Activated CD8-positive, alpha-beta memory T cell treated with anti-CD3 and anti-CD28 coated beads, Interleukin-2, amount 10 ng/mL, durations not matched to agents 7 days and 5 days (primary cell): Measurements from ENCODE around the gene GRIA1. TPM values are rescaled to one million over a fixed set of nuclear protein-coding genes. Genes with fewer than 3 reads are reported as not detected.

Experiments used
- ATAC-seq: fragments of 150-1000 bp; cut with Tn5 transposase; one replicate; pipeline ENCODE4 v1.10.0; 2021; ENCODE audit warnings: moderate library complexity
- CTCF ChIA-PET: fragments of 350-600 bp; sonication (Branson Sonifier 250); formaldehyde crosslinking; loops from one replicate; lab custom pipeline; 2021; ENCODE audit warnings: antibody characterized with exemption; lab: Charles Lee
- DNase-seq: peaks from one replicate; pipeline ENCODE4 v3.0.0-alpha.2; 2020
- H3K27ac Mint-ChIP-seq: one replicate; pipeline ENCODE4 v1.8.0; 2021; ENCODE audit warnings: mild to moderate bottlenecking, mixed read lengths
- H3K27me3 Mint-ChIP-seq: one replicate; pipeline ENCODE4 v1.8.0; 2021; ENCODE audit warnings: mixed read lengths
- H3K36me3 Mint-ChIP-seq: one replicate; pipeline ENCODE4 v1.8.0; 2021; ENCODE audit warnings: mild to moderate bottlenecking, mixed read lengths
- H3K4me1 Mint-ChIP-seq: one replicate; pipeline ENCODE4 v1.8.0; 2021; ENCODE audit warnings: mixed read lengths
- H3K4me3 Mint-ChIP-seq: one replicate; pipeline ENCODE4 v1.8.0; 2021; ENCODE audit warnings: mild to moderate bottlenecking, moderate library complexity, mixed read lengths
- H3K9me3 Mint-ChIP-seq: one replicate; pipeline ENCODE4 v1.8.0; 2022; ENCODE audit warnings: low read depth, mixed read lengths
- total RNA-seq, 2 experiments: library from RNA; stranded (reverse); gene quantifications; one replicate each; pipeline ENCODE4 v1.2.3, GENCODE V29; 2021

Gene GRIA1
- total RNA-seq, 2 experiments from 2014 or later, result not detected

GRCh38 chr5:153640293-153640692 is 149.8 kb downstream of the GRIA1 start:
- Mint-ChIP-seq H3K4me3 (no peak overlapping the region), H3K9me3 (no peaks in the 10 kb centered on the region), H3K27me3 (no peaks in the 10 kb centered on the region), H3K36me3 (no peaks in the 10 kb centered on the region), H3K4me1 (no peaks in the 10 kb centered on the region), H3K27ac (no peak overlapping the region)
- CTCF ChIA-PET, result no interaction called here
- no peak for DNase-seq
- ATAC-seq, result no peak

GRCh38 chr5:153641183-153641688 is 150.8 kb downstream of the GRIA1 start:
- no peaks in the 10 kb centered on the region for H3K36me3 Mint-ChIP-seq
- ATAC-seq, result no peak
- no peak overlapping the region for H3K27ac Mint-ChIP-seq
- no peak overlapping the region for H3K4me3 Mint-ChIP-seq
- DNase-seq, result no peak
- no peaks in the 10 kb centered on the region for H3K27me3 Mint-ChIP-seq
- CTCF ChIA-PET, result no interaction called here
- H3K4me1 Mint-ChIP-seq, result no peaks in the 10 kb centered on the region
- no peaks in the 10 kb centered on the region for H3K9me3 Mint-ChIP-seq

GRCh38 chr5:153654504-153655200 is 164.2 kb downstream of the GRIA1 start:
- Mint-ChIP-seq H3K27me3 (peaks cover 3% of the 10 kb centered on the region), H3K27ac (no peak overlapping the region), H3K9me3 (no peaks in the 10 kb centered on the region), H3K36me3 (no peaks in the 10 kb centered on the region), H3K4me1 (no peaks in the 10 kb centered on the region), H3K4me3 (no peak overlapping the region)
- DNase-seq (no peak), ATAC-seq (no peak)
- CTCF ChIA-PET, result no interaction called here

GRCh38 chr5:153655201-153655510 is 164.7 kb downstream of the GRIA1 start:
- no peaks in the 10 kb centered on the region for H3K4me1 Mint-ChIP-seq
- no peak for ATAC-seq
- H3K4me3 Mint-ChIP-seq, result no peak overlapping the region
- CTCF ChIA-PET, result no interaction called here
- H3K36me3 Mint-ChIP-seq, result no peaks in the 10 kb centered on the region
- DNase-seq, result no peak
- H3K27ac Mint-ChIP-seq, result no peak overlapping the region
- H3K9me3 Mint-ChIP-seq, result no peaks in the 10 kb centered on the region
- peaks cover 3% of the 10 kb centered on the region for H3K27me3 Mint-ChIP-seq

- DNase-seq, result no peak
- ATAC-seq, result no peak
- H3K4me1 Mint-ChIP-seq, result no peaks in the 10 kb centered on the region
- H3K4me3 Mint-ChIP-seq, result no peak overlapping the region
- no peaks in the 10 kb centered on the region for H3K36me3 Mint-ChIP-seq
- no peak overlapping the region for H3K27ac Mint-ChIP-seq
- no peaks in the 10 kb centered on the region for H3K9me3 Mint-ChIP-seq
- CTCF ChIA-PET, result no interaction called here
- H3K27me3 Mint-ChIP-seq, result peaks cover 3% of the 10 kb centered on the region
Measured at GRCh38 chr5:153658149-153658548, 167.7 kb downstream of the GRIA1 start.

GRCh38 chr5:153658606-153659005 is 168.1 kb downstream of the GRIA1 start:
- Mint-ChIP-seq H3K36me3 (no peaks in the 10 kb centered on the region), H3K4me1 (no peaks in the 10 kb centered on the region), H3K4me3 (no peak overlapping the region), H3K9me3 (no peaks in the 10 kb centered on the region), H3K27ac (no peak overlapping the region), H3K27me3 (peaks cover 3% of the 10 kb centered on the region)
- DNase-seq (no peak), ATAC-seq (no peak)
- CTCF ChIA-PET, result no interaction called here

- H3K27ac Mint-ChIP-seq, result no peak overlapping the region
- DNase-seq, result no peak
- no peaks in the 10 kb centered on the region for H3K36me3 Mint-ChIP-seq
- ATAC-seq, result no peak
- no peak overlapping the region for H3K4me3 Mint-ChIP-seq
- H3K27me3 Mint-ChIP-seq, result peaks cover 3% of the 10 kb centered on the region
- no peaks in the 10 kb centered on the region for H3K9me3 Mint-ChIP-seq
- CTCF ChIA-PET, result no interaction called here
- H3K4me1 Mint-ChIP-seq, result no peaks in the 10 kb centered on the region
Measured at GRCh38 chr5:153659039-153659736, 168.7 kb downstream of the GRIA1 start.

- CTCF ChIA-PET, result no interaction called here
- H3K27ac Mint-ChIP-seq, result no peak overlapping the region
- DNase-seq, result no peak
- H3K9me3 Mint-ChIP-seq, result no peaks in the 10 kb centered on the region
- no peaks in the 10 kb centered on the region for H3K36me3 Mint-ChIP-seq
- ATAC-seq, result no peak
- H3K4me1 Mint-ChIP-seq, result no peaks in the 10 kb centered on the region
- no peak overlapping the region for H3K4me3 Mint-ChIP-seq
- H3K27me3 Mint-ChIP-seq, result peaks cover 3% of the 10 kb centered on the region
Measured at GRCh38 chr5:153660919-153661318, 170.4 kb downstream of the GRIA1 start.

- H3K36me3 Mint-ChIP-seq, result no peaks in the 10 kb centered on the region
- CTCF ChIA-PET, result no interaction called here
- no peaks in the 10 kb centered on the region for H3K4me1 Mint-ChIP-seq
- no peak for DNase-seq
- H3K9me3 Mint-ChIP-seq, result no peaks in the 10 kb centered on the region
- no peak overlapping the region for H3K27ac Mint-ChIP-seq
- no peak overlapping the region for H3K4me3 Mint-ChIP-seq
- ATAC-seq, result no peak
- peaks cover 3% of the 10 kb centered on the region for H3K27me3 Mint-ChIP-seq
Measured at GRCh38 chr5:153661897-153662296, 171.4 kb downstream of the GRIA1 start.

- Mint-ChIP-seq H3K9me3 (no peaks in the 10 kb centered on the region), H3K4me3 (no peak overlapping the region), H3K27ac (no peak overlapping the region), H3K4me1 (no peaks in the 10 kb centered on the region), H3K27me3 (no peaks in the 10 kb centered on the region), H3K36me3 (no peaks in the 10 kb centered on the region)
- no peak for ATAC-seq
- CTCF ChIA-PET, result no interaction called here
- DNase-seq, result no peak
Measured at GRCh38 chr5:153670101-153670500, 179.6 kb downstream of the GRIA1 start.

GRCh38 chr5:153671653-153672346 is 181.3 kb downstream of the GRIA1 start:
- H3K27me3 Mint-ChIP-seq, result no peaks in the 10 kb centered on the region
- DNase-seq, result no peak

GRCh38 chr5:153672347-153673090 is 182.0 kb downstream of the GRIA1 start:
- CTCF ChIA-PET, result interaction anchor here (0.7 kb wide), 1 partner anchor 195 kb away, joined by 3 read pairs; no protein-coding TSS in a partner anchor
- H3K27ac Mint-ChIP-seq, result no peak overlapping the region
- no peak for DNase-seq
- no peak for ATAC-seq
- no peaks in the 10 kb centered on the region for H3K27me3 Mint-ChIP-seq
- H3K36me3 Mint-ChIP-seq, result no peaks in the 10 kb centered on the region
- no peaks in the 10 kb centered on the region for H3K4me1 Mint-ChIP-seq
- H3K4me3 Mint-ChIP-seq, result no peak overlapping the region
- no peaks in the 10 kb centered on the region for H3K9me3 Mint-ChIP-seq

More at GRCh38 chr5:153671653-153672346, 181.3 kb downstream of the GRIA1 start:
- Mint-ChIP-seq H3K9me3 (no peaks in the 10 kb centered on the region), H3K27ac (no peak overlapping the region), H3K36me3 (no peaks in the 10 kb centered on the region), H3K4me3 (no peak overlapping the region), H3K4me1 (no peaks in the 10 kb centered on the region)
- CTCF ChIA-PET, result interaction anchor here (0.7 kb wide), 1 partner anchor 196 kb away, joined by 3 read pairs; no protein-coding TSS in a partner anchor
- ATAC-seq, result no peak

GRCh38 chr5:153674356-153674755 is 183.9 kb downstream of the GRIA1 start:
- CTCF ChIA-PET, result no interaction called here
- Mint-ChIP-seq H3K36me3 (no peaks in the 10 kb centered on the region), H3K4me1 (no peaks in the 10 kb centered on the region)

More at GRCh38 chr5:153674356-153674755, 183.9 kb downstream of the GRIA1 start:
- Mint-ChIP-seq H3K27ac (no peak overlapping the region), H3K27me3 (no peaks in the 10 kb centered on the region), H3K9me3 (no peaks in the 10 kb centered on the region), H3K4me3 (no peak overlapping the region)
- no peak for DNase-seq
- ATAC-seq, result no peak
